Nephron (organoid): ENCODE data around the gene RYR2.
A peak's percentile ranks its signal among the peaks of the same experiment; 100 is the strongest.

Experiments
- H3K27ac Mint-ChIP-seq, 3 experiments: 2 replicates each; pipeline ENCODE4 v1.8.0; 2020; ENCODE audit warnings: mixed read lengths in 3 of 3, mild to moderate bottlenecking in 2 of 3, moderate library complexity in 1 of 3
- H3K27me3 Mint-ChIP-seq: 2 replicates; pipeline ENCODE4 v1.8.0; 2021; ENCODE audit warnings: low read depth, mild to moderate bottlenecking, moderate library complexity, mixed read lengths
- H3K36me3 Mint-ChIP-seq: 2 replicates; pipeline ENCODE4 v1.8.0; 2020; ENCODE audit warnings: low read depth, mixed read lengths
- H3K4me1 Mint-ChIP-seq: 2 replicates; pipeline ENCODE4 v1.8.0; 2020; ENCODE audit warnings: mixed read lengths
- H3K4me3 Mint-ChIP-seq, 3 experiments: 2 replicates each; pipeline ENCODE4 v1.8.0; 2020; ENCODE audit warnings: mild to moderate bottlenecking in 3 of 3, mixed read lengths in 3 of 3, moderate library complexity in 2 of 3
- H3K9me3 Mint-ChIP-seq: 2 replicates; pipeline ENCODE4 v1.8.0; 2020; ENCODE audit warnings: mixed read lengths
- TF ChIP-seq, protein P1 (sequence below), 3 experiments: fragments of 200-600 bp; sonication (generic); IDR thresholded peaks; one replicate each; pipeline ENCODE4 v1.5.0; 2021; ENCODE audit warnings: antibody characterized with exemption in 3 of 3; ENCODE audit not compliant: unreplicated experiment in 3 of 3

RYR2 gene

DNA sequence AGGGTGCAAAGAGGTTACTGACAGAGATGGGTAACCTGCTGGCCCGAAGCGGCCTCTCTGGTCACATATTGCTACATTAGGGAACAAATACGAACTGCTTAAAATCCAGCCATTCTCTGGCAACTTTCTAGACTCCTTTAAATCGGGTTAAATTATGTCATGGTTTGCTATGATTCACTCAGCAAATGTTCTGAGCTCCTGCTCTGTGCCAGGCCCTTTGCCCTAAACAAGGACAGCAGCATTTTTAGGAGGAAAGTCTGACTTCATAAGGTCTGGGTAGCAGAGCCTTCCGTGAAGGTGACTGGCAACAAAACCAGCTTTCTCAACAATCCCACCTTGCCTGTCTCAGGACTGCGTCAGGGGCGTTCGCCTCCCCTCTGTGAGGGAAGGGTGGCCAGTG lies 833.3 kb downstream of the RYR2 start:
- Mint-ChIP-seq H3K27ac (no peak overlapping the region), H3K4me1 (peaks cover 22% of the 10 kb centered on the region), H3K27me3 (no peaks in the 10 kb centered on the region), H3K36me3 (no peaks in the 10 kb centered on the region), H3K9me3 (peaks cover 3% of the 10 kb centered on the region), H3K4me3 (no peak overlapping the region)
- TF ChIP-seq, protein P1, sequence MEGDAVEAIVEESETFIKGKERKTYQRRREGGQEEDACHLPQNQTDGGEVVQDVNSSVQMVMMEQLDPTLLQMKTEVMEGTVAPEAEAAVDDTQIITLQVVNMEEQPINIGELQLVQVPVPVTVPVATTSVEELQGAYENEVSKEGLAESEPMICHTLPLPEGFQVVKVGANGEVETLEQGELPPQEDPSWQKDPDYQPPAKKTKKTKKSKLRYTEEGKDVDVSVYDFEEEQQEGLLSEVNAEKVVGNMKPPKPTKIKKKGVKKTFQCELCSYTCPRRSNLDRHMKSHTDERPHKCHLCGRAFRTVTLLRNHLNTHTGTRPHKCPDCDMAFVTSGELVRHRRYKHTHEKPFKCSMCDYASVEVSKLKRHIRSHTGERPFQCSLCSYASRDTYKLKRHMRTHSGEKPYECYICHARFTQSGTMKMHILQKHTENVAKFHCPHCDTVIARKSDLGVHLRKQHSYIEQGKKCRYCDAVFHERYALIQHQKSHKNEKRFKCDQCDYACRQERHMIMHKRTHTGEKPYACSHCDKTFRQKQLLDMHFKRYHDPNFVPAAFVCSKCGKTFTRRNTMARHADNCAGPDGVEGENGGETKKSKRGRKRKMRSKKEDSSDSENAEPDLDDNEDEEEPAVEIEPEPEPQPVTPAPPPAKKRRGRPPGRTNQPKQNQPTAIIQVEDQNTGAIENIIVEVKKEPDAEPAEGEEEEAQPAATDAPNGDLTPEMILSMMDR (IDR thresholded peaks at IDR 0.05; ENCODE audit: unreplicated experiment in 3 of 3) = no peak

DNA sequence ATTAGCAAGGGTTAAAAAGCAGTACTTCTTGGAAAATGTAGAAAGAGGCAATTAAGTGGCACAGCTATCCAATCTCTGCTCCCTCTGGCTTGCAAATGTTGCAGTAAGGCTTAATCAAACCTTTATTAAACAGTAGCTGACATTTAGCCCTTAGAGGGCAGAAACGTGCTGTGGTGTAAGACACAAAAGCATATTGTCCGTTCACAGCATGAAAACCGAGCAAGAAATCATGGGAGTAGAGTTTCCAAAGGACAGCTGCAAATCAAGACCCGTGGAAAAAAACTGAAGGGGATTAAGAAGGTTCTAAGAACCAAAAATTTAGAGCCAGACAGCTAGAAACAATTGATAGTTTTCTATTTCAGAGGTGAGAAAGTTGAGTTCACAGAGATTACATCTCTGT lies 835.6 kb downstream of the RYR2 start:
- Mint-ChIP-seq H3K27me3 (no peaks in the 10 kb centered on the region), H3K4me1 (peaks cover 22% of the 10 kb centered on the region), H3K4me3 (no peak overlapping the region), H3K27ac (peak overlapping the region in 1 of 3 experiments; percentile 33), H3K36me3 (no peaks in the 10 kb centered on the region), H3K9me3 (no peaks in the 10 kb centered on the region)
- TF ChIP-seq, protein P1 (IDR thresholded peaks at IDR 0.05; ENCODE audit: unreplicated experiment in 3 of 3) = no peak

DNA sequence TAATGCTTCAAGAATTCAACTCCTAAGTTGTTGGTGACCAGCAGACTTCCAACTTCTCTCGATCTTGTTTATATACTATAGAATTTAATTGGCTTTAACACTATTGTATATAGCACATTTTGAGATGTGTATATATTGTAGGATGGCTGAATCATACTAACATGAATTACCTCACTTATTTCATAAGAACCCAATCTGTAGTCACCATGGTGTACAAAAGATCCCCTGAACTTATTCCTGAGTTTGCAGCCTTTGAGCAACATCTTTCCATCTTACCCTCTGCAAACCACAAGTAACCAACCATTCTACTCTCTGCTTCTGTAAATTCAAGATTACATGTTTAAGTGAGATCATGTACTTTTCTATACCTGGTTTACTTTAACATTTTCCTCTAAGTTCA lies 836.4 kb downstream of the RYR2 start:
- H3K27me3 Mint-ChIP-seq = no peaks in the 10 kb centered on the region
- TF ChIP-seq, protein P1 (IDR thresholded peaks at IDR 0.05; ENCODE audit: unreplicated experiment in 3 of 3) = no peak
- H3K4me1 Mint-ChIP-seq = peaks cover 22% of the 10 kb centered on the region
- no peaks in the 10 kb centered on the region for H3K36me3 Mint-ChIP-seq
- no peak overlapping the region for H3K4me3 Mint-ChIP-seq
- H3K27ac Mint-ChIP-seq = no peak overlapping the region
- H3K9me3 Mint-ChIP-seq = no peaks in the 10 kb centered on the region

DNA sequence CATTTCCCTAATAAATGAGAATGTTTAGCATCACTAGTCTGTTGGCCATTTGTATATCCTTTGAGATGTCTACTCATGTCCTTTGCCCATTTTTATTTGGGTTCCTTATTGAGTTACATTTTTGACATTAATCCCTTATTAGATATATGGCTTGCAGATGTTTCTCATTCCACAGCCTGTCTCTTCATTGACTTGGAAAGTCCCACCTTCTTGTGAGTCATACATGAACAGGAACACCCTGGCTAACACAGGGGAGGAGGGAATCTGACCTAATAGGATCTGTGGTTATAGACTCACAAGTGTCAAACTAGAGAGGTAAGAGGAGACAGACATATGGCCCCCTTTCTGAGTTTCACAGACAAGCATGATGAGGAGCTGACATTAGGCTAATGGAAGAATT lies 837.2 kb downstream of the RYR2 start:
- TF ChIP-seq, protein P1 (IDR thresholded peaks at IDR 0.05; ENCODE audit: unreplicated experiment in 3 of 3) = no peak
- Mint-ChIP-seq H3K36me3 (no peaks in the 10 kb centered on the region), H3K4me1 (peaks cover 17% of the 10 kb centered on the region), H3K4me3 (no peak overlapping the region), H3K27ac (no peak overlapping the region), H3K9me3 (no peaks in the 10 kb centered on the region), H3K27me3 (no peaks in the 10 kb centered on the region)
